Smooth muscle cell (in vitro differentiated cells): ENCODE measurements around the gene CEP20. TPM values are rescaled to one million over a fixed set of nuclear protein-coding genes. Genes with fewer than 3 reads are reported as not detected.

Source experiments
- DNase-seq: peaks from one replicate; lab custom pipeline; 2025; ENCODE audit not compliant: unreplicated experiment; lab: John Stamatoyannopoulos, UW
- H2AFZ ChIP-seq: fragments of 200-600 bp; sonication (generic); 2 replicates; pipeline ENCODE4 v1.6.0; 2016; ENCODE audit warnings: antibody characterized with exemption, low read depth, mild to moderate bottlenecking
- H3F3A ChIP-seq: fragments of 200-600 bp; sonication (generic); 2 replicates; pipeline ENCODE4 v1.6.0; 2017; ENCODE audit warnings: antibody characterized with exemption, low read depth
- H3K27ac ChIP-seq: fragments of 200-600 bp; sonication (generic); 2 replicates; pipeline ENCODE4 v1.5.1; 2016; ENCODE audit warnings: low read depth, mild to moderate bottlenecking
- H3K27me3 ChIP-seq: fragments of 200-600 bp; sonication (generic); 2 replicates; pipeline ENCODE4 v1.6.1; 2016; ENCODE audit warnings: low read depth, mild to moderate bottlenecking
- H3K36me3 ChIP-seq: fragments of 200-600 bp; sonication (generic); 2 replicates; pipeline ENCODE4 v1.5.1; 2016; ENCODE audit warnings: low read depth
- H3K4me1 ChIP-seq: fragments of 200-600 bp; sonication (generic); 2 replicates; pipeline ENCODE4 v1.5.1; 2016; ENCODE audit warnings: low read depth
- H3K4me2 ChIP-seq: fragments of 200-600 bp; sonication (generic); 2 replicates; pipeline ENCODE4 v1.6.0; 2016; ENCODE audit warnings: mild to moderate bottlenecking
- H3K4me3 ChIP-seq: fragments of 200-600 bp; sonication (generic); 2 replicates; pipeline ENCODE4 v1.5.1; 2016; ENCODE audit warnings: mild to moderate bottlenecking
- H3K79me2 ChIP-seq: fragments of 200-600 bp; sonication (generic); 2 replicates; pipeline ENCODE4 v1.6.0; 2016; ENCODE audit warnings: low read depth, mild to moderate bottlenecking
- H3K9ac ChIP-seq: fragments of 200-600 bp; sonication (generic); 2 replicates; pipeline ENCODE4 v1.6.0; 2016; ENCODE audit warnings: low read depth
- H3K9me3 ChIP-seq: fragments of 200-600 bp; sonication (generic); replicated peaks from 2 replicates; pipeline ENCODE4 v1.5.1; 2016; ENCODE audit warnings: low read depth
- H4K20me1 ChIP-seq: fragments of 200-600 bp; sonication (generic); 2 replicates; pipeline ENCODE4 v1.6.0; 2016; ENCODE audit warnings: low read depth
- CTCF ChIP-seq: fragments of 200-600 bp; sonication (generic); IDR thresholded peaks from 2 replicates; pipeline ENCODE4 v1.5.1; 2017; ENCODE audit warnings: borderline replicate concordance, mild to moderate bottlenecking, antibody characterized with exemption; ENCODE audit not compliant: insufficient read depth, poor library complexity, severe bottlenecking
- WGBS: methylation state at CpG from one replicate; pipeline ENCODE4 v1.1.7; 2016; ENCODE audit warnings: low lambda C conversion rate; 5-methylcytosine and 5-hydroxymethylcytosine counted together
- polyA plus RNA-seq: library from polyadenylated mRNA; unstranded; fragments of >200 nt; fragmentation: Nextera tagmentation; extraction: Ambion mirVana; gene quantifications from 2 replicates; pipeline ENCODE4 v1.2.1, GENCODE V29; 2016
- total RNA-seq: library from RNA; depleted of rRNA; stranded (reverse); fragments of >200 nt; gene quantifications from 2 replicates; pipeline ENCODE4 v1.2.3, GENCODE V29; 2014

The CEP20 gene
- total and polyA plus RNA-seq, 2 experiments from 2014 or later = 29.0 to 38.4 TPM

- Histone ChIP-seq H3K9ac (no peak overlapping the region), H2AFZ (no peak overlapping the region), H3K36me3 (no peaks in the 10 kb centered on the region), H3K4me2 (no peak overlapping the region), H3K79me2 (no peaks in the 10 kb centered on the region), H3K4me1 (no peaks in the 10 kb centered on the region), H4K20me1 (no peaks in the 10 kb centered on the region), H3K27me3 (no peaks in the 10 kb centered on the region), H3F3A (no peaks in the 10 kb centered on the region), H3K27ac (peak overlapping the region; percentile 53), H3K9me3 (no peaks in the 10 kb centered on the region), H3K4me3 (no peak overlapping the region)
- 55% methylated on average over 9 of the region's 9 CpGs for WGBS
- no peak for TF ChIP-seq CTCF
- no peak for DNase-seq
Measured at GRCh38 chr16:15899538-15900100, 11.2 kb upstream of the CEP20 start.

GRCh38 chr16:15898654-15899053 is 10.3 kb upstream of the CEP20 start:
- Histone ChIP-seq H3K79me2 (no peaks in the 10 kb centered on the region), H3K9me3 (no peaks in the 10 kb centered on the region), H3K4me2 (no peak overlapping the region), H3K4me3 (no peak overlapping the region), H3K36me3 (no peaks in the 10 kb centered on the region), H3K4me1 (no peaks in the 10 kb centered on the region), H2AFZ (no peak overlapping the region), H3F3A (no peaks in the 10 kb centered on the region), H3K27ac (no peak overlapping the region), H3K9ac (no peak overlapping the region), H4K20me1 (no peaks in the 10 kb centered on the region), H3K27me3 (no peaks in the 10 kb centered on the region)
- DNase-seq = no peak
- TF ChIP-seq CTCF = no peak
- 95% methylated on average over 6 of the region's 6 CpGs for WGBS

GRCh38 chr16:15897834-15898254 is 9.4 kb upstream of the CEP20 start:
- H3K79me2 ChIP-seq = no peaks in the 10 kb centered on the region
- no peak overlapping the region for H2AFZ ChIP-seq
- H3K9ac ChIP-seq = no peak overlapping the region
- 73% methylated on average over 4 of the region's 5 CpGs for WGBS
- no peak overlapping the region for H3K4me2 ChIP-seq
- H3K27me3 ChIP-seq = no peaks in the 10 kb centered on the region
- H3K9me3 ChIP-seq = no peaks in the 10 kb centered on the region
- no peak overlapping the region for H3K4me3 ChIP-seq
- H3F3A ChIP-seq = no peaks in the 10 kb centered on the region
- no peaks in the 10 kb centered on the region for H3K36me3 ChIP-seq
- DNase-seq = no peak
- TF ChIP-seq CTCF = no peak
- no peak overlapping the region for H3K27ac ChIP-seq
- H4K20me1 ChIP-seq = no peaks in the 10 kb centered on the region
- H3K4me1 ChIP-seq = no peaks in the 10 kb centered on the region

- DNase-seq = no peak
- Histone ChIP-seq H4K20me1 (no peaks in the 10 kb centered on the region), H3K4me1 (no peaks in the 10 kb centered on the region), H3K27me3 (no peaks in the 10 kb centered on the region), H3K4me2 (no peak overlapping the region), H3K36me3 (no peaks in the 10 kb centered on the region), H3F3A (no peaks in the 10 kb centered on the region), H3K9me3 (no peaks in the 10 kb centered on the region), H3K9ac (no peak overlapping the region), H3K27ac (no peak overlapping the region), H2AFZ (no peak overlapping the region), H3K79me2 (no peaks in the 10 kb centered on the region), H3K4me3 (no peak overlapping the region)
- no peak for TF ChIP-seq CTCF
- WGBS = 92% methylated on average over 8 of the region's 8 CpGs
Measured at GRCh38 chr16:15897121-15897780, 8.8 kb upstream of the CEP20 start.
